Measurements from ENCODE around the gene DISC1.
"Not testable (repeated sequence)": the region's sequence is repeated elsewhere in the genome, so short reads cannot be mapped to it uniquely, and the experiment has no call there.

DISC1 gene

GRCh38 chr1:231605149-231606100 lies 21.2 kb upstream of the DISC1 start:
- H3K4me3 ChIP-seq (ENCODE audit: low read depth, low read length) = no peak overlapping the region

- H3K4me3 ChIP-seq (ENCODE audit: low read depth, low read length) = no peak overlapping the region
These were observed 19.9 kb upstream of the DISC1 start for GRCh38 chr1:231606712-231607111.

GRCh38 chr1:231610388-231610787 lies 16.2 kb upstream of the DISC1 start:
- no peak overlapping the region for H3K4me3 ChIP-seq (ENCODE audit: low read depth, low read length)

- H3K4me3 ChIP-seq (ENCODE audit: low read depth, low read length) = no peak overlapping the region
These were observed 15.5 kb upstream of the DISC1 start for GRCh38 chr1:231611111-231611510.

GRCh38 chr1:231611851-231612250 lies 14.7 kb upstream of the DISC1 start:
- H3K4me3 ChIP-seq (ENCODE audit: low read depth, low read length) = no peak overlapping the region

GRCh38 chr1:231612393-231613089 lies 14.0 kb upstream of the DISC1 start:
- no peak overlapping the region for H3K4me3 ChIP-seq (ENCODE audit: low read depth, low read length)

- no peak overlapping the region for H3K4me3 ChIP-seq (ENCODE audit: low read depth, low read length)
These were observed 12.9 kb upstream of the DISC1 start for GRCh38 chr1:231613419-231614349.

GRCh38 chr1:231616667-231617066 lies 9.9 kb upstream of the DISC1 start:
- no peak overlapping the region for H3K4me3 ChIP-seq (ENCODE audit: low read depth, low read length)

GRCh38 chr1:231618609-231619256 lies 7.9 kb upstream of the DISC1 start:
- H3K4me3 ChIP-seq (ENCODE audit: low read depth, low read length) = no peak overlapping the region

GRCh38 chr1:231619257-231619634 lies 7.3 kb upstream of the DISC1 start:
- no peak overlapping the region for H3K4me3 ChIP-seq (ENCODE audit: low read depth, low read length)

GRCh38 chr1:231625042-231625441 lies 1.5 kb upstream of the DISC1 start:
- not testable (repeated sequence) for H3K4me3 ChIP-seq (ENCODE audit: low read depth, low read length)

GRCh38 chr1:231625975-231626534 lies 535 bp upstream of the DISC1 start:
- peak overlapping the region; percentile 79 for H3K4me3 ChIP-seq (ENCODE audit: low read depth, low read length)

GRCh38 chr1:231626951-231627614 lies 493 bp downstream of the DISC1 start:
- peak overlapping the region; percentile 79 for H3K4me3 ChIP-seq (ENCODE audit: low read depth, low read length)

- no peak overlapping the region for H3K4me3 ChIP-seq (ENCODE audit: low read depth, low read length)
These were observed 1.8 kb downstream of the DISC1 start for GRCh38 chr1:231628207-231628876.

- H3K4me3 ChIP-seq (ENCODE audit: low read depth, low read length) = no peak overlapping the region
These were observed 2.5 kb downstream of the DISC1 start for GRCh38 chr1:231629132-231629531.

GRCh38 chr1:231630558-231631205 lies 4.1 kb downstream of the DISC1 start:
- no peak overlapping the region for H3K4me3 ChIP-seq (ENCODE audit: low read depth, low read length)

- no peak overlapping the region for H3K4me3 ChIP-seq (ENCODE audit: low read depth, low read length)
These were observed 5.1 kb downstream of the DISC1 start for GRCh38 chr1:231631717-231632116.

GRCh38 chr1:231632119-231632518 lies 5.5 kb downstream of the DISC1 start:
- H3K4me3 ChIP-seq (ENCODE audit: low read depth, low read length) = no peak overlapping the region

Measured in iPS-11a (cell line).